CD14-positive monocyte (primary cell): ENCODE measurements around the gene KCNN4. TPM values are rescaled to one million over a fixed set of nuclear protein-coding genes. Genes with fewer than 3 reads are reported as not detected.

ENCODE experiments used
- DNase-seq, 3 donors: peaks; one replicate each; pipeline ENCODE4 v3.0.0-alpha.2; 2011 to 2022
- H2AFZ ChIP-seq: 2 replicates; pipeline ENCODE4 v1.6.0; 2012; ENCODE audit warnings: mild to moderate bottlenecking, low read depth, low read length, inconsistent platforms; ENCODE audit not compliant: insufficient read depth, poor library complexity, severe bottlenecking
- H3K27ac ChIP-seq, 2 donors: 1 replicate in 1 of 2; 2 replicates in 1 of 2; pipeline ENCODE4 v1.5.1; 2012 to 2013; ENCODE audit warnings: low read length in 2 of 2, control low read depth in 1 of 2, inconsistent platforms in 1 of 2, low read depth in 1 of 2, mild to moderate bottlenecking in 1 of 2
- H3K27me3 ChIP-seq, 2 donors: one replicate each; pipeline versions ENCODE4 v1.6.0 to v1.6.1; 2011 to 2013; ENCODE audit warnings: low read length in 2 of 2; ENCODE audit not compliant: control insufficient read depth in 2 of 2, insufficient read depth in 2 of 2
- H3K36me3 ChIP-seq, 2 donors: replicated peaks in 1 of 2; 1 replicate in 1 of 2; 2 replicates in 1 of 2; pipeline versions ENCODE4 v1.5.1 to v1.6.1; 2012 to 2013; ENCODE audit warnings: low read length in 2 of 2, control low read depth in 1 of 2, inconsistent platforms in 1 of 2, mild to moderate bottlenecking in 1 of 2; ENCODE audit not compliant: insufficient read depth in 2 of 2, control insufficient read depth in 1 of 2
- H3K4me1 ChIP-seq, 2 donors: 1 replicate in 1 of 2; 2 replicates in 1 of 2; pipeline versions ENCODE4 v1.5.1 to v1.6.1; 2012 to 2013; ENCODE audit warnings: low read length in 2 of 2, control low read depth in 1 of 2, inconsistent platforms in 1 of 2, mild to moderate bottlenecking in 1 of 2, moderate library complexity in 1 of 2; ENCODE audit not compliant: insufficient read depth in 2 of 2, control insufficient read depth in 1 of 2
- H3K4me2 ChIP-seq: replicated peaks from 2 replicates; pipeline ENCODE3; 2012; ENCODE audit warnings: low read length, moderate library complexity, mild to moderate bottlenecking; ENCODE audit not compliant: poor library complexity, severe bottlenecking; ENCODE audit errors: extremely low read depth
- H3K4me3 ChIP-seq, 3 experiments: fragments of 200-600 bp in 1 of 3; sonication (generic) in 1 of 3; replicated peaks in 1 of 3; 1 replicate in 2 of 3; 2 replicates in 1 of 3; pipeline ENCODE4 v1.5.1; 2011 to 2013; ENCODE audit warnings: low read length in 3 of 3, mild to moderate bottlenecking in 3 of 3, control low read depth in 2 of 3, low read depth in 2 of 3, inconsistent platforms in 1 of 3, moderate library complexity in 1 of 3
- H3K79me2 ChIP-seq: 2 replicates; pipeline ENCODE4 v1.6.0; 2012; ENCODE audit warnings: mild to moderate bottlenecking, control low read depth, inconsistent platforms, low read length, moderate library complexity; ENCODE audit not compliant: insufficient read depth
- H3K9ac ChIP-seq: 2 replicates; pipeline ENCODE4 v1.6.0; 2017; ENCODE audit warnings: low read length, mild to moderate bottlenecking; ENCODE audit not compliant: insufficient read depth, poor library complexity, severe bottlenecking
- H3K9me3 ChIP-seq, 2 donors: replicated peaks in 1 of 2; 1 replicate in 1 of 2; 2 replicates in 1 of 2; pipeline versions ENCODE4 v1.5.1 to v1.6.1; 2012 to 2013; ENCODE audit warnings: low read length in 2 of 2, control low read depth in 1 of 2; ENCODE audit not compliant: control insufficient read depth in 1 of 2, insufficient read depth in 1 of 2
- H4K20me1 ChIP-seq: 2 replicates; pipeline ENCODE4 v1.6.0; 2012; ENCODE audit warnings: mild to moderate bottlenecking, low read length, control low read depth, moderate library complexity; ENCODE audit not compliant: insufficient read depth
- H3K27ac Mint-ChIP-seq, 7 donors: one replicate each; pipeline ENCODE4 v1.8.0; 2020; ENCODE audit warnings: mild to moderate bottlenecking in 7 of 7, mixed read lengths in 7 of 7, moderate library complexity in 6 of 7, inconsistent platforms in 2 of 7
- H3K27me3 Mint-ChIP-seq, 3 donors: one replicate each; pipeline ENCODE4 v1.8.0; 2021 to 2022; ENCODE audit warnings: low read depth in 3 of 3, mild to moderate bottlenecking in 3 of 3, mixed read lengths in 3 of 3, moderate library complexity in 3 of 3, inconsistent platforms in 1 of 3
- H3K36me3 Mint-ChIP-seq, 2 donors: one replicate each; pipeline ENCODE4 v1.8.0; 2020; ENCODE audit warnings: mixed read lengths in 2 of 2, inconsistent platforms in 1 of 2, mild to moderate bottlenecking in 1 of 2
- H3K4me1 Mint-ChIP-seq: one replicate; pipeline ENCODE4 v1.8.0; 2020; ENCODE audit warnings: mild to moderate bottlenecking, mixed read lengths
- H3K4me3 Mint-ChIP-seq, 2 donors: one replicate each; pipeline ENCODE4 v1.8.0; 2020; ENCODE audit warnings: mild to moderate bottlenecking in 2 of 2, mixed read lengths in 2 of 2, moderate library complexity in 1 of 2
- H3K9me3 Mint-ChIP-seq, 7 donors: one replicate each; pipeline ENCODE4 v1.8.0; 2020 to 2022; ENCODE audit warnings: mixed read lengths in 7 of 7, mild to moderate bottlenecking in 6 of 7, moderate library complexity in 6 of 7, inconsistent platforms in 2 of 7
- WGBS: methylation state at CpG from one replicate; pipeline ENCODE4 v1.1.5; 2013; ENCODE audit warnings: missing lambda C conversion rate; ENCODE audit not compliant: insufficient coverage; 5-methylcytosine and 5-hydroxymethylcytosine counted together
- intact Hi-C, 2 donors: fragments of 100-400 bp; cut with micrococcal nuclease; formaldehyde crosslinking; loops; one replicate each; pipeline versions ENCODE4 v1.15.0 to v1.15.1; 2023
- polyA plus RNA-seq, 3 donors: library from polyadenylated mRNA; depleted of rRNA in 1 of 3; unstranded in 2 of 3; stranded (reverse) in 1 of 3; fragments of 300-500 nt in 2 of 3; fragments of >200 nt in 1 of 3; fragmentation: Illumina TruSeq in 2 of 3; gene quantifications; 1 replicate in 2 of 3; 2 replicates in 1 of 3; pipeline ENCODE4 v1.2.3, GENCODE V29; 2012 to 2021
- TF ChIP-seq, protein P1 (sequence below): fragments of 200-600 bp; IDR thresholded peaks from one replicate; pipeline ENCODE4 v1.8.0; 2022; ENCODE audit warnings: antibody characterized with exemption, mild to moderate bottlenecking

Gene KCNN4
- polyA plus RNA-seq, 3 donors = 12.9 to 70.4 (median 17.1) TPM

GRCh38 chr19:43782311-43782660 is 1.5 kb upstream of the KCNN4 start:
- H3K27ac Mint-ChIP-seq = peak overlapping the region in 1 of 7 donors; percentile 52
- H3K4me1 ChIP-seq = peaks cover 56 to 73% of the 10 kb centered on the region in 2 donors
- TF ChIP-seq, protein P1, sequence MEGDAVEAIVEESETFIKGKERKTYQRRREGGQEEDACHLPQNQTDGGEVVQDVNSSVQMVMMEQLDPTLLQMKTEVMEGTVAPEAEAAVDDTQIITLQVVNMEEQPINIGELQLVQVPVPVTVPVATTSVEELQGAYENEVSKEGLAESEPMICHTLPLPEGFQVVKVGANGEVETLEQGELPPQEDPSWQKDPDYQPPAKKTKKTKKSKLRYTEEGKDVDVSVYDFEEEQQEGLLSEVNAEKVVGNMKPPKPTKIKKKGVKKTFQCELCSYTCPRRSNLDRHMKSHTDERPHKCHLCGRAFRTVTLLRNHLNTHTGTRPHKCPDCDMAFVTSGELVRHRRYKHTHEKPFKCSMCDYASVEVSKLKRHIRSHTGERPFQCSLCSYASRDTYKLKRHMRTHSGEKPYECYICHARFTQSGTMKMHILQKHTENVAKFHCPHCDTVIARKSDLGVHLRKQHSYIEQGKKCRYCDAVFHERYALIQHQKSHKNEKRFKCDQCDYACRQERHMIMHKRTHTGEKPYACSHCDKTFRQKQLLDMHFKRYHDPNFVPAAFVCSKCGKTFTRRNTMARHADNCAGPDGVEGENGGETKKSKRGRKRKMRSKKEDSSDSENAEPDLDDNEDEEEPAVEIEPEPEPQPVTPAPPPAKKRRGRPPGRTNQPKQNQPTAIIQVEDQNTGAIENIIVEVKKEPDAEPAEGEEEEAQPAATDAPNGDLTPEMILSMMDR = no peak

DNA sequence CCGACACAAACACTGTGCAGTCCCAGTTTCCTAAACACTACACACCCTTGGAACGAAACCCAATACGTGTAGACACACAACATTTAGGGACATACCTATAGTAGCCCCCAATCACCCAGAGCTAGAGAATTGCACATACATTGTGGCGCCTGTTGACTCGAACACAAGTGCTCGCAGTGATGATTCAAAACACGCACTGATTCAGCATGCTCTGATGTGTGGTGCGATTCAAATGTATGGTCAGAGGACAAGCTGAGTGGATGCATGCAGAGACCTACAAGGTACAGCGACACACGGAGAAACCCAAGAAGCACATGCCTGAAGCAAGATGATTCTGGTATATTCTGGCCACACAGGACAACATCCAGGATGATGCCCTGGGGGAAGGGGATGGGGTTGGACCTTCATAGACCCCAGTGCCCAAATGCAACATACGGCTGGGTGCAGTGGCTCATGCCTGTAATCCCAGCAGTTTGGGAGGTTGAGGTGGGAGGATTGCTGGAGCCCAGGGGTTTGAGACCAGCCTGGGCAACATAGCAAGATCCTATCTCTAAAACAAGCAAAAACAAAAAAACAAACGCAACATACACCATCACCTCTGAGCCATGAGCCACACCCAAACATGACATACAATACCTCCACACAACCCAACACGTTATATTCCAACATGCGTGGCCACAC is 997 bp upstream of the KCNN4 start:
- Histone ChIP-seq H4K20me1 (no peaks in the 10 kb centered on the region), H3K36me3 (no peaks in the 10 kb centered on the region), H3K4me1 (peaks cover 61 to 78% of the 10 kb centered on the region in 2 donors), H3K4me3 (peak overlapping the region in 1 of 3 experiments; percentile 85), H3K27me3 (no peaks in the 10 kb centered on the region), H3K4me2 (peak overlapping the region; percentile 98), H3K9ac (peak overlapping the region; percentile 76), H3K9me3 (no peaks in the 10 kb centered on the region), H3K27ac (peak overlapping the region in 1 of 2 donors; percentile 81), H2AFZ (no peak overlapping the region), H3K79me2 (peaks cover 52% of the 10 kb centered on the region)
- Mint-ChIP-seq H3K36me3 (peaks cover 0 to 2% of the 10 kb centered on the region in 2 donors), H3K27me3 (peaks cover 0 to 3% (median 2%) of the 10 kb centered on the region in 3 donors), H3K4me3 (no peak overlapping the region), H3K9me3 (peaks cover 0 to 3% (median 0%) of the 10 kb centered on the region in 7 donors), H3K4me1 (peaks cover 78% of the 10 kb centered on the region), H3K27ac (peak overlapping the region in 5 of 7 donors; percentile 3 to 97 (median 86))
- WGBS = 94% methylated on average over 10 of the region's 14 CpGs
- peak in 1 of 3 donors; percentile 21 for DNase-seq
- TF ChIP-seq, protein P1 = no peak
- intact Hi-C loops = loop anchor here in 1 of 2 donors (10.0 kb wide), 1 partner anchor 117 kb away; no protein-coding TSS in a partner anchor

More at GRCh38 chr19:43782311-43782660, 1.5 kb upstream of the KCNN4 start:
- DNase-seq = no peak
- 66% methylated on average over 6 of the region's 8 CpGs for WGBS
- Mint-ChIP-seq H3K4me1 (peaks cover 73% of the 10 kb centered on the region), H3K27me3 (peaks cover 0 to 3% (median 2%) of the 10 kb centered on the region in 3 donors), H3K4me3 (no peak overlapping the region), H3K36me3 (no peaks in the 10 kb centered on the region), H3K9me3 (peaks cover 0 to 3% (median 0%) of the 10 kb centered on the region in 7 donors)
- Histone ChIP-seq H3K79me2 (peaks cover 47% of the 10 kb centered on the region), H3K27ac (no peak overlapping the region), H3K27me3 (no peaks in the 10 kb centered on the region), H3K4me3 (no peak overlapping the region), H3K9me3 (no peaks in the 10 kb centered on the region), H3K9ac (no peak overlapping the region), H2AFZ (no peak overlapping the region), H3K36me3 (no peaks in the 10 kb centered on the region), H3K4me2 (no peak overlapping the region), H4K20me1 (no peaks in the 10 kb centered on the region)
- intact Hi-C loops = loop anchor here in 1 of 2 donors (10.0 kb wide), 1 partner anchor 117 kb away; no protein-coding TSS in a partner anchor
